HL-60/S4 (cell line): ENCODE results near the gene TAF1.
"Not testable (repeated sequence)": the region's sequence is repeated elsewhere in the genome, so short reads cannot be mapped to it uniquely, and the experiment has no call there.

Experiments used
- in situ Hi-C: fragments of 300-500 bp; cut with MboI; formaldehyde crosslinking; loops from 2 replicates; pipeline ENCODE4 v1.14.3; 2022; ENCODE audit warnings: low sequenced_read_pairs

TAF1 gene

DNA sequence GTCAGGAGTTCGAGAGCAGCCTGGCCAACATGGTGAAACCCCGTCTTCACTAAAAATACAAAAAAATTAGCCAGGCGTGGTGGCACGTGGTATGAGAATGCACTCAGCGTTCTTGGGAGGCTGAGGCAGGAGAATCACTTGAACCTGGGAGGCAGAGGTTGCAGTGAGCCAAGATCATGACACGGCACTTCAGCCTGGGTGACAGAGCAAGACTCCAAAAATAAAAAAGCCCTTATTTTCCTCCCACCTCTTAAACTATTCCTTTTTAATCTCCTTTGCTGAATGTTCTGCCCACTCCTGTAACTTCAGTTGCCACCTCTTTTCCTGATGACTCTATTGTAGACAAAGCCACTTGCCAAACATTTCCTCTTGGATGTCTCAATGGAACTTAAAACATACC lies 72.6 kb downstream of the TAF1 start:
- in situ Hi-C loops, result no loop called here

GRCh38 chrX:71439420-71439819 lies 73.3 kb downstream of the TAF1 start:
- in situ Hi-C loops, result no loop called here

DNA sequence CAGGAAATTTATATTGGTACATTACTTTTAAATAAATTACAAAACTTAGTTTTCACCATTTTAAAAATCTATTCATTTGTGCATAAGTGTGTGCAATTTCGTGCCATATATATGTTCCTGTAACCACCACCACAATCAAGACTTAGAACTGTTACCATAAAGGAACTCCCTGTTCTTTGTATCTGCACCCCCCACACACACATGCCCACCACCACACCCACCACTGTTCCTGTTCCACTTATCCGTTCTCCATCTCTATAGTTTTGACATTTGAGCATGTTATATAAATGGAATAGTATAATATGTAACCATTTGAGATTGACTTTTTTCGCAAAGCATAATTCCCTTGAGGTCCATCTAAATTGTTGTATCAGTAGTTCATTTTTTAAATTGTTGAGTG lies 73.7 kb downstream of the TAF1 start:
- in situ Hi-C loops, result no loop called here

- in situ Hi-C loops, result no loop called here
Observed at GRCh38 chrX:71440401-71440800, 74.2 kb downstream of the TAF1 start.

GRCh38 chrX:71441809-71442208 lies 75.7 kb downstream of the TAF1 start:
- in situ Hi-C loops, result not testable (repeated sequence)

GRCh38 chrX:71450433-71451106 lies 84.4 kb downstream of the TAF1 start:
- in situ Hi-C loops, result no loop called here

- in situ Hi-C loops, result not testable (repeated sequence)
Observed at GRCh38 chrX:71451518-71451917, 85.4 kb downstream of the TAF1 start.

DNA sequence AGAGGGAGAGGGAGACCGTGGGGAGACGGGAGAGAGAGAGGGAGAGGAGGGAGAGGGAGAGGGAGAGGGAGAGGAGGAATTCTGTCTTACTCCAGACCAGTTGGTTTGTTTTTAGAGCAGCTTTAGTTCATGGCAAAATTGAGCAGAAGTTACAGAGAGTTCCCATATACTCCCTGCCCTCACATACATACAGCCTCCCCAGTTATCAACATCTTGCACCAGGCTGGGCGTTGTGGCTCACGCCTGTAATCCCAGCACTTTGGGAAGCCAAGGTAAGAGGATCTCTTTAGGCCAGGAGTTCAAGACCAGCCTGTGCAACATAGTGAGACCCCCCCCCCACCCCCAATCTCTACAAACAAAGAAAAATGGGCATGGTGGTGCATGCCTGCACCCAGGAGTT lies 86.9 kb downstream of the TAF1 start:
- in situ Hi-C loops, result no loop called here

DNA sequence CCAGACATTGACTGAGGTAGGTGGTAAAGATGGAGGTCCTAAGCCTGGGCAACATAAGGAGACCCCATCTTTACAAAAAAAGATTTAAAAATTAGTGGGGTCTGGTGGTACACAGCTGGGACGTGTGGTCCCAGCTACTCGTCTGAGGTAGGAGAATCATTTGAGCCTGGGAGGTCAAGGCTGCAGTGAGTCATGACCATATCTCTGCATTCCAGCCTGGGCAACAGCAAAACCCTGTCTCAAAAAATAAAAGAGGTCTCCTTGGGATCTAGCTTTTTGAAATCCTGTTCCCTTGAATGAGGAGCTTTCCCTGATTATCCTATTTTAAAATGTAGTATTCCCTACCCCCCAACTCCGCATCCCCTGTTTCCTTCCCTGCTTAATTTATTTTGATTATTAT lies 88.1 kb downstream of the TAF1 start:
- in situ Hi-C loops, result no loop called here

- in situ Hi-C loops, result no loop called here
Observed at GRCh38 chrX:71458866-71459265, 92.7 kb downstream of the TAF1 start.

GRCh38 chrX:71464968-71465367 lies 98.8 kb downstream of the TAF1 start:
- in situ Hi-C loops, result no loop called here

- in situ Hi-C loops, result no loop called here
Observed at GRCh38 chrX:71466979-71467523, 100.9 kb downstream of the TAF1 start.

DNA sequence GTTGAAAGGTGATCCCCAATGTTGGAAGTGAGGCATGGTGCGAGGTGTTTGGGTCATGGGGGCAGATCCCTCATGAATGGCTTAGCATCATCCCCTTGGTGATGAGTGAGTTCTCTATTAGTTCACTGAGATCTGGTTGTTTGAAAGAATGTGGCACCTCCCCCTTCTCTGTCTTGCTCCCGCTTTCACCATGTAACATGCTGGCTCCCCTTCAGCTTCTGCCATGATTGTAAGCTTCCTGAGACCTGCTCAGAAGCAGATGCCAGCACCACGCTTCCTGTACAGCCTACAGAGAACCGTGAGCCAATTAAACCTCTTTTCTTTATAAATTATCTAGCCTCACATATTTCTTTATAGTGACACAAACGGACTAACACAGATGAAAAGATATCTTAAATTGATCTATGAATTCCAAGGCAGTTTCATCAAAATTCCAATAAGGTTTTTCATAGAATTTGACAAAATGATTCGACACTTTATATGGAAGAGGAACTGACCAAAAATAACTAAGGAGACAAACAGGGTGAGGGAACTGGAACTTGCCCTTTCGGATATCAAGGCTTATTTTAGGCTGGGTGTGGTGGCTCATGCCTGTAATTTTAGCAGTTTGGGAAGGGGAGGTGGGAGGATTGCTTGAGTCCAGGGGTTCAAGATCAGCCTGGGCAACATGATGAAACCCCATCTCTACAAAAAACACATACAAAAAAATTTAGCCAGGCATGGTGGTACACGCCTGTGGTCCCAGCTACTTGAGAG lies 109.8 kb downstream of the TAF1 start:
- in situ Hi-C loops, result no loop called here

DNA sequence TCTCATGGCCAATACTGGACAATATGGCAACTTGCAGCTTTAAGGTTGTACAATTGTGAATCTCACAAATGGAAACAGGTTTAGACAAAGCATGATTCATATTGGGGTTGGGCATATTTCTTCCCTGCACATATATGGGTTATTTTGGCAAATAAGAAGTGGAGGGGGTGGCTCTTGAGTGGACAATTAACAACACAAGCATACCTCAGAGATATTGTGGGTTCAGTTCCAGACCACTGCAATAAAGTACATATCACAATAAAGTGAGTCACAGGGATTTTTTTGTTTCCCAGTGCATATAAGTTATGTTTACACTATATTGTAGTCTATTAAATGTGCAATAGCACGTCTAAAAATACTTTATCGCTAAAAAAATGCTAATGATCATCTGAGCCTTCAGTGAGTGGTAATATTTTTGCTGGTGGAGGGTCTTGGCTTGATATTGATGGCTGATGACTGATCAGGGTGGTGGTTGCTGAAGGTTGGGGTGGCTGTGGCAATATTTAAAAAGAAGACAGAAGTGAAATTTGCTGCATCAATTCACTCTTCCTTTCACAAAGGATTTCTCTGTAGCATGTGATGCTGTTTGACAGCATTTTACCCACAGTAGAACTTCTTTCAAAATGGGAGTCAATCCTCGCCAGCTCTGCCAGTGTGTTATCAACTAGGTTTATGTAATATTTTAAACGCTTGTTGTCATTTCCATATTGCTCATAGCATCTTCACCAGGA lies 116.2 kb downstream of the TAF1 start:
- in situ Hi-C loops, result no loop called here

DNA sequence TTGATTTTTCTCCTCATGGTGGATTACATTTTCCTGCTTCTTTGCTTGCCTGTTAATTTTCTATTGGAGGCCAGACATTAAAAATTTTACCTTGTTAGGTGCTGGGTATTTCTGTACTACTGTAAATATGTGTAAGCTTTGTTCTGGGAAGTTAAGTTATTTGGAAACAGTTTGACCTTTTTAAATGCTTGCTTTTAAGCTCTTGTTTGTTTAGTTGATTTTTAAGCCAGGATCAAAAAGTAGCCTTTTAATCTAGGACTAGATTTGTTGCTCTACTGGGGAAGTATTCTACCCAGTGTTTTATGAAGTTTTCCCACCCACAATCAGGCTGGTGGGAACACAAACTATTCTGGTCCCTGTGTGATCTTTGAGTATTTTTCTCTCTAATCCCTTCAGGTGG lies 121.7 kb downstream of the TAF1 start:
- in situ Hi-C loops, result no loop called here

GRCh38 chrX:71489540-71489939 lies 123.4 kb downstream of the TAF1 start:
- in situ Hi-C loops, result no loop called here

- in situ Hi-C loops, result no loop called here
Observed at GRCh38 chrX:71492231-71493065, 126.3 kb downstream of the TAF1 start.

- in situ Hi-C loops, result no loop called here
Observed at GRCh38 chrX:71493111-71493613, 127.0 kb downstream of the TAF1 start.

DNA sequence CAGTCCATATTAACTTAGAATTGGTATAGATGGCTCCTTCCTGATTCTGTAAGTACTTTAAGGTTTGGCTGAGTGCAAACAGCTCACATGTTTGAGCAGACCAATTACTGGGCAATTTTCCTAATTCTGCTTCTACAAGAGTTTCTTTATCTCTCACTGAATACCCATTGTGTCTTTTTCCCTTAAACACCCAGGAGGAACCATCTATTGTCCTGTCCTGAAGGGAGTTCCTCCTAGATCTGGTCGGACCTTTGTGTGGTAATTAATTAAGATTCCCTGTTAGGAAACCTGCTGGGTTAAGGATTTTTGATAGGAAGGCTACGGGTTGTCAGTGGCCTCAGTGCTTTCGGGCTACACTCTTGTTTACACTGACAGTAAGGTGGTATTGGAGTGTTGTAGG lies 129.8 kb downstream of the TAF1 start:
- in situ Hi-C loops, result not testable (repeated sequence)

DNA sequence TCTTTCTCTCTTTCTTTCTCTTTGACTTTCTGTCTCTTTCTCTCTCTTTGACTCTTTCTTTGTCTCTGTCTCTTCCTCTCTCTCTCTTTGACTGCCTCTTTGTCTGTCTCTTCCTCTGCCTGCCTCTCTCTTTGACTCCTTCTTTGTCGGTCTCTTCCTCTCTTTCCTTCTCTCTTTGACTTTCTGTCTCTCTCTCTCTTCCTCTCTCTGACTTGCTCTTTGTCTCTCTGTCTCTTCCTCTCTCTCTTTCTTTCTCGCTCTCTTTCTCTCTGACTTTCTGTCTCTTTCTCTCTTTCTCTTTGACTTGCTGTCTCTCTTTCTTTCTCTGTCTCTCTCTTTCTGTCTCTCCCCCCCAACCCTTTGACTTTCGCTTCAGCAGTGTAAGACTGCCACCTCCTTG lies 130.3 kb downstream of the TAF1 start:
- in situ Hi-C loops, result no loop called here

DNA sequence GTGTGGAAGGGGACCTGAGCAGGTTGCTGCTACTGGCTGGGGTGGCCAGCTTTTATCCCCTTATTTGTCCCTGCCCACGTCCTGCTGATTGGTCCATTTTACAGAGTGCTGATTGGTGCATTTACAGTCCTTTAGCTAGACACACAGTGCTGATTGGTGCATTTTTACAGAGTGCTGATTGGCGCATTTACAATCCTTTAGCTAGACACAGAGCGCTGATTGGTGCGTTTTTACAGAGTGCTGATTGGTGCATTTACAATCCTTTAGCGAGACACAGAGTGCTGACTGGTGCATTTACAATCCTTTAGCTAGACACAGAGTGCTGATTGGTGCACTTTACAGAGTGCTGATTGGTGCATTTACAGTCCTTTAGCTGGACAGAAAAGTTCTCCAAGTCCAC lies 135.9 kb downstream of the TAF1 start:
- in situ Hi-C loops, result not testable (repeated sequence)
